DMS114 treated with DMSO at 0.1 percent for 48 hours (cell line): ENCODE measurements around the gene TSPOAP1.
A peak's percentile ranks its signal among the peaks of the same experiment; 100 is the strongest.

ENCODE experiments used
- DNase-seq: peaks from one replicate; lab custom pipeline; 2025; ENCODE audit not compliant: unreplicated experiment; lab: John Stamatoyannopoulos, UW

The TSPOAP1 gene

DNA sequence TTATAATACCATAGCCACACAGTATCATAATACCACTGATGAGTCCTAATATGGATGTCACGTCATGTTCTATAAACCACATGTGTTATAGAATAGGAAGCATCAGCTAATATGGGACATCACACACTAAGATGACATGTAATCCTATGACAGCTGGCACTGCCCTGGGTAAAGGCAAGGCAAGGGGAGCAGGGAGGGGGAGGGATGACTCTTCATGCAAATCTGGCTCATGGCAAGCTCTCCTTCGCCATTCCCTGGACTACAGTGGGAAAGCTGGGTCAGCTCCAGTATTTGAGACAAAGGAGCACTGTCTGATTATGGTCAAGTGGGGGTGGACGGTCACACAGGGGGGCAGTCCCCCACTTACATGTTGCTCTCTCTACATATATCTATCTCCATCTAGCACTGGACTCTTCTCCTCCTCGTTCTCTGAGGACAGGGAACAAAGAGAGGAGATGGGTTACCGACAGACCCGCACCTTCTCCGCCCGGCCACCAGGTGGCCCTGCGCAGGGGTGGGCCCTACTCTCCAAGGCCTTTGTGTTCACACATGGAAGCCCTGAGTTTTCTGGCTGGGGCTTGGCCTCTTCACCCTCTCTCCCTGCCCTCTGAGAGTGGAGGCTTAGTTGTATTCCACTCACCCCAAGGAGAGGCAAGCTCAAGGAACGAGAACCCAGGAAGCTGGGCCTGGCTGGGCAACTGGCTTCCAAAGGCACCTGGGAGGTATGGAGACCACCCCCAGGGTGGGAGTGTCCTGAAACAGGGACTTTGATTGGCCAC is 24.4 kb downstream of the TSPOAP1 start:
- peak; percentile 28 for DNase-seq

- no peak for DNase-seq
Measured at GRCh38 chr17:58302919-58303585, 25.5 kb downstream of the TSPOAP1 start.

- DNase-seq, result no peak
Measured at GRCh38 chr17:58302171-58302918, 26.2 kb downstream of the TSPOAP1 start.

GRCh38 chr17:58301504-58302150 is 27.0 kb downstream of the TSPOAP1 start:
- DNase-seq, result no peak

DNA sequence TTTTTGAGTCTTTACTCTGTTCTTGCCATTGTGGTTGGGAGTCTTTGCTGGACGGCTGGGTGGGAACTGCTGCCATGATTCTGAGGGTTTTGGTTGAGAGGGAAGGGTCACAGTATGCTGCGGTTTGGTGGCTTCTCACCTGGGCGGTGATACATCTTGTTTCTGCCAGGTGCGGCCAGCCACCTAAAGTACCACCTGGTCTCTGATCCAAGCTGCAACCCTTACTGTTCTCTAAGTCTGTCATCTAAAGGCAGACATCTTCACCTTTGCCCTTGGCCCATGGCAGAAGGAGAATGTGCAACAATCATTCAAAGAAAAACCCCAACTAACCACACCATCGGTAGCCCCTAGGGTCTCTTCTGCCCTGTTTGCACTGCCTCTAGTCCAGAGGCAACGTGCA is 28.3 kb downstream of the TSPOAP1 start:
- DNase-seq, result no peak

GRCh38 chr17:58294034-58294433 is 34.6 kb downstream of the TSPOAP1 start:
- DNase-seq, result no peak

DNA sequence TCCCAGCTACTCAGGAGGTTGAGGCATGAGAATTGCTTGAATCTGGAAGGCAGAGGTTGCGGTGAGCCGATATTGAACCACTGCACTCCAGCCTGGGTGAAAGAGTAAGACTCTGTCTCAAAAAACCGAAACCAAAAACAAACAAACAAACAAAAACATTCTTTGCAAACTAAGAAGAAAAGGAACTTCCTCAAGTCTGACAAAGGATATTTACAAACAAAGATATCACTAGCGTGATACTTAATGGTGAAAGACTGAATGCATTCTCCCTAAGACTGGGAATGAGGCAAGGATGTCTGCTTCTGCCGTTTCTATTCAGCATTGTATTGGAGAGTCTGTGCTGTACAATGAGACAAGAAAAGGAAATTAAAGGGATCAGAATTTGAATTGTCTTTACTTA is 37.3 kb downstream of the TSPOAP1 start:
- DNase-seq, result no peak

DNA sequence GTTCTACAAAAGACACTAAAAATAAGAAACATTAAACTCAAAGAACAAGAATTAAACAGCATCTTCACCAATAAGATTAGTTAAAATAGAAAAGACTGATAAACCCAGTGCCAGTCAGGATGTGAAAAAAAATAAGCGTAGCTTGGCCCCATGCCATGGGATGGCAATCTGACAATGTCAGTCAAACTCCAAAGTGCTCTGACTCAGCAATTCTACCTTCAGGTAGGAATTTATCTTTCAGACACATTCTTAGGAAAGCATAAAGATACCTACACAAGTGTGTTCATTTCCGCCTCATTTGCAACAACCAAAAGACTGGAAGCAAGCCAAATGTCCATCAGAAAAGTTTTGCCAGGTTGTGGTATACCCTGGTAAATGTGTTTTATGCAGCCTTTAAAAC is 38.7 kb downstream of the TSPOAP1 start:
- no peak for DNase-seq

DNA sequence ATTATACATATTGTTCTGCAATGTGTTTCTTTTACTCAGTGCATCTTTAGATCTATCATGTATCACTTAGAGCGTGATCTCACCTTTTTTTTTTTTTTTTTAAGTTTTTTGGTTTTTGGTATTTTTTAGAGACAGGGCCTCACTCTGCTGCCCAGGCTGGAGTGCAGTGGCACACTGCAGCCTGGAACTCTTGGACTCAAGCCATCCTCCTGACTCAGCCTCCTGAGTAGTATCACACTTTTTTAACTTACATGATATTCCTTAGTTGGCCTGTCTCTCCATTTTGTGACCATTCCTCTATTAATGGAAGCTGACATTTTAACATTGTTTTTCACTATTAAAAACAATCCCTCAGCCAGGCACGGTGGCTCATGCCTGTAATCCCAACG is 43.2 kb downstream of the TSPOAP1 start:
- no peak for DNase-seq

GRCh38 chr17:58284613-58285421 is 43.8 kb downstream of the TSPOAP1 start:
- DNase-seq, result no peak

- DNase-seq, result no peak
Measured at GRCh38 chr17:58283674-58284612, 44.7 kb downstream of the TSPOAP1 start.

DNA sequence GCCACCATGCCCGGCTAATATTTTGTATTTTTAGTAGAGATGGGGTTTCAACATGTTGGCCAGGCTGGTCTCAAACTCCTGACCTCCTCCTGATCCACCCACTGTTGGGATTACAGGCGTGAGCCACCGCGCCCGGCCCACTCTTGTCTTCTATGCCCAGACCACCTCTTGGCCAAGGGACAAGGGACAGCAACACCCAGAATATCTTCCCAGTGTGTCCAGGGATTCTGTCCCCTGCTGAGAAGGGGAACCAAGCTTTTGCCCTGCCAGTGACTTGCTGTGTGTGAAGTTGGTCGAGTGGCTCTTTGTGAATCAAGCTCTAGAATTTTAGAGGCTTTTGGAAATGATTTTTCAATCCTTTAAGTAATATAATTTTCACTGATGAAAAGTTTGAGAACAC is 46.2 kb downstream of the TSPOAP1 start:
- no peak for DNase-seq

DNA sequence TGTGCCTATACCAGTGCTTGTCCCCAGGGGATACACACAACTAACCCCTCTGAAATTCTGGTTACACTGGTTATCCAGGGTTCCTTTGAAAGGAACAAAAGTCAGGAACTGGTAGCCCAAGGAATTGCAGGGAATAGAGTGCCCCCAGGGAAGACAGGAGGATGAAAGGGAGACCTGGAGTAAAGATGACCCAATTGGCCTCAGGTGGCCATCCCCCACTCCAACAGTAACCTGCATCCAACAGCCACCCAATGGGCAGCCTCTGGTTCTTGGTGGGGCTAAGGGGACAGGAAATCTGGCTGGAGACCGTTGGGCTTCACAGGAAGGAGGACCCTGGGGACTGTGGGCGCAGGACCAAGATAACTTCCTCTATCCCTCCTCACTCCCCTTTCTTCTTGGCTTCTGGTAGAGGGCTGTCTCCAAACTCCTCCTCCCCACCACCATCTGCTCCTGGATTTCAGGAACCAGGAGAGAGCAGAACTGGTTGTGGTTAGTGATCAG is 47.0 kb downstream of the TSPOAP1 start:
- no peak for DNase-seq

DNA sequence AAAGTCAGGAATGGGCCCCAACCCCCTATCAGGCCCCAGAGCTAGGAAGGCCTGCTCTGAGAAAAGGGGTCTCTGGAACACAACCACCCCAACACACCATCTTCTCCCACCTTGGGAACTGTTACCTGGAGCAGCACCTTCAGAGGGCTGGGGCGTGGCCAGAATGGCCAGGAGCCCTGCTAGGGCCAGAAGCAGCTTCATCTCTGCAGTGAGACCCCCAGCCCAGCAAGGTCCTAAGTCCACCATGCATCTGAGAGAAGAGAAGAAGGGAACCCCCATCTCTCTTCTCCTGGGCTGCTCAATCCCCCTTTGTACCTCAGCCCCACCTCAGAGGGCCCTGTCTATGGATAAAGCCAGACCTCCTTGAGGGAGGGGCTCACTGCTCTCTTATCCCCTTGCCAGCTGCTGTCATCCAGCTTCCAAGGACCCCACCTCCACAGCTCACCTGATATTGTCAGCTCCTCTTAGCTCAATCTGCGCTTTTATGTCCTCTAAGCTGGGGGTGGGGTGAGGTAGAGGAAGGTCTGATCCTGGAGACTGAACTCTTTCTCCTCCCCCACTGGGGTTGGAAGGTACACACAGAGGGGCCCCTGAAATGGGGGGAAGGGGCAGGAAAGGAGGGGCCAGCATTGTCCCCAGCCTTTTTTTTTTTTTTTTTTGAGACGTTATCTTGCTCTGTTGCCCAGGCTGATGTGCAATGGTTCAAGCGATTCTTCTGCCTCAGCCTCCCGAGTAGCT is 47.9 kb downstream of the TSPOAP1 start, which contains the start of gene MPO:
Gene MPO, minus strand, starts transcription at position 456 of the 738 bp plus-strand sequence. Its CDS starts 177 bp downstream, at position 279.
- DNase-seq, result no peak

- DNase-seq, result no peak
Measured at GRCh38 chr17:58279736-58280479, 48.7 kb downstream of the TSPOAP1 start.

DNA sequence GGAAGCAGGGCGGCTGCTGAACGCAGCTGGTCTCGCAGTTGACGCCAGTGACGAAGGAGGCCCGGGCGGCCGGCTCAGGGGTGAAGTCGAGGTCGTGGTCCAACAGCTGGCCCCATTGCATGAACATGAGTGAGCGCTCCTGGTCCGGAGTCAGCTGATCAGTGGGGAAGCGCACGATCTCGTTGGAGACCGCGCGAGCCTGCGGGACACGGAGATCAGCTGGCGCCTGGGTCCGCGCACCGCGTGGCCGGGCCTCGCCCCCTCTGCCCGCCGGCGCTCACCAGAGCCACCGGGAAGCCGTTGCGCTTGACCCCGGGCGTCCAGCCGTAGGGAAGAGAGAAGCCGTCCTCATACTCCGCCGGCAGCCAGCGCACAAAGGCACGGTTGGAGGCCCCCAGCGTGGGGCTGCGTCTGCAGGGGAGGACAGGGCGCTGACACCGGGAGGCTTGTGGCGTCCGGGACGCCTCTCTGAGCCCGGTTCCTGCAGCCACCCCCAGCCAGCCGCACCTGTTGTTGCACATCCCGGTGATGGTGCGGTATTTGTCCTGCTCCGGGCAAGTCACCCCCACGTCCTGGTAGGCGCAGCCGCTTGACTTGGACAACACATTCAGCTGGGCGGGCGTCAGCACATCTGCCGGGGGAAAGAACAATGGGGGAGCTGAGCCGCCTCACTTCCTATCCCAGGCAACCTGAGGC is 49.4 kb downstream of the TSPOAP1 start:
- no peak for DNase-seq

- no peak for DNase-seq
Measured at GRCh38 chr17:58278661-58279015, 50.0 kb downstream of the TSPOAP1 start.
